ENCODE results near the gene TLE6.
"Not testable (repeated sequence)": the region's sequence is repeated elsewhere in the genome, so short reads cannot be mapped to it uniquely, and the experiment has no call there.

Gene TLE6

DNA sequence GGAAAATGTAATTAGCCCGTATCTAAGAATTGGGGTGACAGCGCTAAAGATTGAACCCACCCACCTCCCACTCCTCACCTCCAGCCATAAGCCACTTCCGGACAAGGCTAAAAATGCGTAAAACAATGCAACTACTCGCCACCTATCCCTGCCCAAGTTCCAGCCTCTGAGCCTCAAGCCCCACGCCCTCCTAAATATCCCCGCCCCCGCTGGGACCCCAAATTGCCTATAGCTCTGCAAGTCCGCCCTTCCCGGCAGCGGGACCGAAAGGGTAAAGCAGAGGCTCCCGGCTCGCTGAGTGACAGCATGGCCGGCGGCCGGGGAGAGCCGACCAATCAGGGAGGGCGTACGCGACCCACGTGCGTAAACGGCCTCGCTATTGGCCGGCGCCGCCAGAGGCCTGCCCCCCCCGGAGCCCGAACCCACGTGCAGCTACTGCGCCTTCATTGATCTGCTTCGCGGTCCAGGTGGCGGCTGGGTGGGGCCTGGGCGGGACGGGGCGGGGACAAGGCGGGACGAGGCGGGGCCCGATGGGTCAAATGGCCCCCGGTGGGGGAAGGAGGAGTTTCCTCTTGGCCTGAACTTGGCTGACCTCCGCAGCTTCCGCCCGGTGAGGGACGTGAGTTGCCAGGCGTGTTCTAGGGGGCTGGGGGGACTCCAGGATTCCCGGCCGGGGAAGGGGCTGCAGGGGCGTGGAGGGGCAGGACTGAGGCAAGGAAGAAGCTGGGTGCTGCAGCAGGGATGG is at the start of gene TLE6:
Gene TLE6 (plus strand): TSS at position 564 of the 745 bp plus-strand sequence. CDS start 670 bp downstream, outside the sequence.
- TF ChIP-seq, protein P1, sequence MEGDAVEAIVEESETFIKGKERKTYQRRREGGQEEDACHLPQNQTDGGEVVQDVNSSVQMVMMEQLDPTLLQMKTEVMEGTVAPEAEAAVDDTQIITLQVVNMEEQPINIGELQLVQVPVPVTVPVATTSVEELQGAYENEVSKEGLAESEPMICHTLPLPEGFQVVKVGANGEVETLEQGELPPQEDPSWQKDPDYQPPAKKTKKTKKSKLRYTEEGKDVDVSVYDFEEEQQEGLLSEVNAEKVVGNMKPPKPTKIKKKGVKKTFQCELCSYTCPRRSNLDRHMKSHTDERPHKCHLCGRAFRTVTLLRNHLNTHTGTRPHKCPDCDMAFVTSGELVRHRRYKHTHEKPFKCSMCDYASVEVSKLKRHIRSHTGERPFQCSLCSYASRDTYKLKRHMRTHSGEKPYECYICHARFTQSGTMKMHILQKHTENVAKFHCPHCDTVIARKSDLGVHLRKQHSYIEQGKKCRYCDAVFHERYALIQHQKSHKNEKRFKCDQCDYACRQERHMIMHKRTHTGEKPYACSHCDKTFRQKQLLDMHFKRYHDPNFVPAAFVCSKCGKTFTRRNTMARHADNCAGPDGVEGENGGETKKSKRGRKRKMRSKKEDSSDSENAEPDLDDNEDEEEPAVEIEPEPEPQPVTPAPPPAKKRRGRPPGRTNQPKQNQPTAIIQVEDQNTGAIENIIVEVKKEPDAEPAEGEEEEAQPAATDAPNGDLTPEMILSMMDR (IDR thresholded peaks at IDR 0.05; ENCODE audit: low read depth, low read length, missing control alignments), result no peak
- in situ Hi-C loops (cut with HindIII; ENCODE audit: low sequenced_read_pairs), result no loop called here
- DNase-seq (ENCODE audit: low read depth), result peak; percentile 74
- H3K4me3 ChIP-seq (ENCODE audit: low read depth, low read length), result peak within 1 kb of the TSS; percentile 47

DNA sequence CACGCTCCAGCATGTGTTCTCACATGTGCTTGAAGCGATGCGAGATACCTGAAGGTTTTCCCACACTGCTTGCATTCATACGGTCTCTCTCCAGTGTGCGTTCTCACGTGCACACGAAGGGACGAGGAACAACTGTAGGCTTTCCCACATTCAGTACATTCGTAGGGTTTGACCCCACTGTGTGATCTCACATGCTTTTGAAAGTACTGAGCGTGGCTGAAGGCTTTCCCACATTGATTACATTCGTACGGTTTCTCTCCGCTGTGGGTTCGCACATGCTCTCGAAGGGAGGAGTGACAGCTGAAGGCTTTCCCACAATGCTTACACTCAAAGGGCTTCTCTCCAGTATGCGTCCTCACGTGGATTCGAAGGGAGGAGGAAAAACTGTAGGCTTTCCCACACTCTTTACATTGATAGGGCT is 43.9 kb upstream of the TLE6 start:
- DNase-seq (ENCODE audit: low read depth), result no peak
- H3K4me3 ChIP-seq (ENCODE audit: low read depth, low read length), result no peak overlapping the region
- TF ChIP-seq, protein P1 (IDR thresholded peaks at IDR 0.05; ENCODE audit: low read depth, low read length, missing control alignments), result no peak
- in situ Hi-C loops (cut with HindIII; ENCODE audit: low sequenced_read_pairs), result no loop called here

DNA sequence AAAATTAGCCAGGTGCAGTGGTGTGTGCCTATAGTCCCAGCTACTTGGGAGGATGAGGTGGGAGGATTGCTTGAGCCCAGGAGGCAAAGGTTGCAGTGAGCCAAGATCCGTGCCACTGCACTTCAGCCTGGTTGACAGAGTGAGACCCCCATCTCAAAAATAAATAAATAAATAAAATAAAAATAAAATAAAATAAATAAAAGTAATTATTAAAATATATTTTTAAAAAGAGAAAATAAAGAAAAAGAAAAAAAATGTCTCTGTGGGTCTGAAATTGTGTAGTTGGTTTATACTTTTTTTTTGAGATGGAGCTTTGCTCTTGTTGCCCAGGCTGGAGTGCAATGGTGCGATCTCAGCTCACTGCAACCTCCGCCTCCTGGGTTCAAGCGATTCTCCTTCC is 41.5 kb upstream of the TLE6 start:
- DNase-seq (ENCODE audit: low read depth); H3K4me3 ChIP-seq (ENCODE audit: low read depth, low read length); in situ Hi-C loops (cut with HindIII; ENCODE audit: low sequenced_read_pairs): not testable (repeated sequence)

DNA sequence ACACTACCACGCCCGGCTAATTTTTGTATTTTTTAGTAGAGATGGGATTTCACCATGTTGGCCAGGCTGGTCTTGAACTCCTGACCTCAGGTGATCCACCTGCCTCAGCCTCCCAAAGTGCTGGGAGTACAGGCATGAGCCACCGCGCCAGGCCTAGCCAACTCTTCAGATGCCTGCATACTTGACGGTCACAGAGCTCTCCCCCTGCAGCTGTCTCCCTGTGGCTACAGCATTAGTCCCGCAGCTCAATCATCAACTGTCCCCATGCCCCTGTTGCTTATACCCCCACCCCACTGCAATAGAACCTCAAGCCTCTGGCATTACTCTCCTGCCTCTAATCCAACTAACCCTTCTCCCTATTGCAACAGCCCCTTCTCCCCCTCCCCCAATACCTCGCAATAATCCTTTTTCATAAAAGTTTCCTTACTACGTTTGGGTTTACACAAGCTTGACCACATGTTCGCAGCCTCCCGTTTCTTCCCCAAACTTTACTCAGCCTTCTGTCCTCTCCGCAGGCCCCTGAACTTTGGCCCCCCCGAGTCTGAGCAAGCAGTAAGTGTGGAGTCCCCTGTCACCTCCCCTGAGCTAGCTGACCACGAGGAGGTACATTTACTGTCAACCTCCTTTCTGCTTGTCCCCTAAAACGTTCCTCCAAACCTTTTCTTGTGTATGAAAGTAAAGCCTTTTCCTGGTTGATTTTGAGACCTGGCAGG is 34.3 kb upstream of the TLE6 start:
- in situ Hi-C loops (cut with HindIII; ENCODE audit: low sequenced_read_pairs), result no loop called here
- H3K4me3 ChIP-seq (ENCODE audit: low read depth, low read length), result no peak overlapping the region
- DNase-seq (ENCODE audit: low read depth), result no peak
- TF ChIP-seq, protein P1 (IDR thresholded peaks at IDR 0.05; ENCODE audit: low read depth, low read length, missing control alignments), result no peak

DNA sequence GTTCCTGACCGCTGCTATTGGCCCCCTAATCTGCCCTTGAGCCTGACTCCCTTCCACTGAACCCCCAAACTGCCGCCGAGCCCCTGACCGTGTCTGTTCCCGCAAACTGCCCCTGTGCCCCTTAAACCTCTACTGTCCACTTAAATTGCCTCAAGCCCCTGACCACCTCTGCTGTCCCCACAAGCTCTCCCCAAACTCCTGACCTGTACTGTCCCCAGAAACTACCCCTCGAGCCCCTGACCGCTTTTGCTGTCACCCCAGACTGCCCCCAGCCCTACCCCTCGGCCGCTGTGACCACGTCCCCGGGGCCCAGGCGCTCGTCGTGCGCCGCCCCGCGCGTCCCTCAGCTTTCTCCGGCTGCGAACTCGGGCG is 33.0 kb upstream of the TLE6 start:
- no peak for DNase-seq (ENCODE audit: low read depth)
- in situ Hi-C loops (cut with HindIII; ENCODE audit: low sequenced_read_pairs), result no loop called here
- peak overlapping the region; percentile 91 for H3K4me3 ChIP-seq (ENCODE audit: low read depth, low read length)
- TF ChIP-seq, protein P1 (IDR thresholded peaks at IDR 0.05; ENCODE audit: low read depth, low read length, missing control alignments), result no peak

DNA sequence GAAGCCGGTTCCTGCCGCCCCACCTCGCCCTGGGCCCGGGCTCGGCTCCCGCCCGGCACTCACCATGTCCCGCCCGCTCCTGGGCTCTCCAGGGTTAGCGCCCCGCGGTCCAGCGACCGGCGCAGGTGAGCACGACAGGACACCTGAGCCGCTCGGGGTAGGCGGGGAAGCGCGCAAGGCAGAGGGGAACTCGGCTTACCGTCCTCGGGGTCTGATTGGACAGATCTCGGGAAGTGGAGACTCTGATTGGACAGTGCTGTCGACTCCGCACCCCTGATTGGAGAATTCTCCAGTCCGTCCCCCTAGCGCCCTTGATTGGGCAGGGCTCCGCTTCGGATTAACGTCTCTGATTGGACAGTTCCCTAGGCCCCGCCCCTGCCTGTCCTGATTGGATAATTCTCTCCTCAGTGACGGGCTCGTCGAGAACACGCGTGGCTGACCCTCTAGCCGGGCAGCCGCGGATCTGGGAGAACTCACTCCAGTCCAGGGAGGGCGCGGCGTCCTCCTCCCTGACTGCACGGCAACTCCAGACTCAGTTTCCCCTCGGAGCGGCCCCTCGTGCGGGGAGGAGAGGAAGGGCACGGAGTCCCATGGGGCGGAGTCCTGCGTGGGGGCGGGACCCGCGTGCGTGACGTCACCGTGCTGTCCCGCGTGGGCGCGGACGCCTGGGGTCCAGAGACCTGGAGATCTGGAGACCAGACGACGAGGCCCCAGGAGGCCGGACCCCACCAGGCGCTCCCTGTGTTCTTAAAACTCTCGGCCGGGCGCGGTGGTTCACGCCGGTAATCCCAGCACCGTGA is 32.4 kb upstream of the TLE6 start, which contains the start of gene ZNF77:
Gene ZNF77 (minus strand): TSS at position 197 of the 800 bp plus-strand sequence. CDS start 131 bp downstream, at position 66.
- H3K4me3 ChIP-seq (ENCODE audit: low read depth, low read length), result peak within 1 kb of the TSS; percentile 91
- in situ Hi-C loops (cut with HindIII; ENCODE audit: low sequenced_read_pairs), result no loop called here
- TF ChIP-seq, protein P1 (IDR thresholded peaks at IDR 0.05; ENCODE audit: low read depth, low read length, missing control alignments), result no peak
- peak; percentile 99 for DNase-seq (ENCODE audit: low read depth)
